Raji (cell line): ENCODE data around the gene ZC3H18.

ENCODE experiments used
- POLR2A ChIP-seq: IDR thresholded peaks from 2 replicates; pipeline ENCODE4 v1.6.1; 2011; ENCODE audit warnings: low read depth, low read length, control low read depth; ENCODE audit not compliant: insufficient read depth

The ZC3H18 gene

DNA sequence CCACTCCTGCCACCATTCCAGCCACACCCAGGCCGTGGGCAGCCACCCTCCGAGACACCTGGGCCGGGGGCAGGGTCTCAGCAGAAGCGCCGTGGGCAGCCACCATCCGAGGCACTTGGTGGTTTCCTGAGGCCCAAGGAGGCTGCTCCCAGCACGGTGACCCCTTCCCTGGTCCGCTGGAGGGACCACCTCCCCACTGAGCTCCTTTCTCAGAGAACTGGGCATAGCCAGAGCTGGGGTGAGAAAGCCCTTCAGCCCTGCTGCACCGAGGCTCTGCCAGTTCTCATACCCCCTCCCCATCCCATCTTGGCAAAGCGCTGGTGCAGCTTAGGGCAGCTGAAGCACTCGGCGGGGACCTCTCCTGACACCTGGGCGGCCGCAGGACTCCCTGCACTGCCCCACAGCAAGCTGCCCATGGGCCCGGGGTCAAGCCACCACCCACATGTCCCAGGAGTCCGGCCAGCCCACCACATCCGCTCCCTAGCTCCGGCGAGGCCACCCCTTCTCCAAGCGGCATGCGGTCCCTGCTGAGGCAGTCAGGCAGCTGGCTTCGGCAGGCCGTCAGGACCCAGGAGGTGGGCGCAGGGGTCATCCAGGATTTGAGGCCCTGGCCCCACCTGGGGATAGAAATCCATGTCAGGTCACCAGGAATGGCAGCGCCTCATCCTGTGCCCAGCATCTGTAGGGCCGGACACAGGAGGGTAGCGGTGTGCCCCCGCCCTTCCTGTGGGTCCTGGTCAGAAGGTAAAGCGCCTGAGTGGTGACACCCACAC is 82.0 kb downstream of the ZC3H18 start:
- TF ChIP-seq POLR2A: no peak

GRCh38 chr16:88652762-88653063 is 82.5 kb downstream of the ZC3H18 start:
- TF ChIP-seq POLR2A: no peak

GRCh38 chr16:88653101-88653500 is 82.9 kb downstream of the ZC3H18 start:
- no peak for TF ChIP-seq POLR2A

- no peak for TF ChIP-seq POLR2A
Observed at GRCh38 chr16:88653596-88654362, 83.6 kb downstream of the ZC3H18 start.

GRCh38 chr16:88654363-88655052 is 84.3 kb downstream of the ZC3H18 start:
- TF ChIP-seq POLR2A: no peak

DNA sequence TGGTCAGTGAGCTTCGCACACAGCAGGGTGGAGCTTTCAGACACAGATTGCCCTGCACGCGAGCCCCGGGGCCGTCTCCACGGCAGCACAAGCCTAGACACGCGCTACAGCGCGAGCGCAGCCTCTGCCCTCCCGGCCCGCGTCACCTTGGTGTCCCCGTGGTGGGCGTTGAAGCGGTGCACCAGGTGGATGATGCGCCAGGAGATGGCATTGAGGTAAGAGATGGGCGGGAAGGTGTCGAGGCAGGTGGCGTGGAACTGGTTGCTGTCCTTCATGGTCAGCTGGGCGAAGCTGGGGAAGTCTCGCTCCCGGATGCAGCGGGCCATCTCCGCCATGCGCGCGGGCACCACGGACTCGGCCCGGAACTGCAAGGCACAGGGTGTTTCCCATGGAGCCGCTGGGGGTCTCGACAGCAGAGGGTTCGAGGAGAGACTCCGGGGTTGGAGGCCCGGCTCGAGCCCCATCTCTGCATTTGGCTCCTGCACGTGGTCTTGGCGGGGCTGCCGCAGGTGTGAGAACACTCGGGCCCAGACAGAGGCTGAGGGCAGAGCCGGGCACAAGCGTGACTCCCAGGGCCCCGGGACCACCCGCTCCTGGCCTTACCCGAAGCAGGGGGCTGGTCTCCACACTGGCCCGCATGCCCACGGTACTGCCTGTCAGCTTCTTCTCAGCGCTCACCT is 85.0 kb downstream of the ZC3H18 start:
- no peak for TF ChIP-seq POLR2A

GRCh38 chr16:88655733-88656281 is 85.6 kb downstream of the ZC3H18 start:
- no peak for TF ChIP-seq POLR2A

- no peak for TF ChIP-seq POLR2A
Observed at GRCh38 chr16:88656291-88656980, 86.2 kb downstream of the ZC3H18 start.

- no peak for TF ChIP-seq POLR2A
Observed at GRCh38 chr16:88657371-88657770, 87.2 kb downstream of the ZC3H18 start.

GRCh38 chr16:88658714-88659113 is 88.5 kb downstream of the ZC3H18 start:
- no peak for TF ChIP-seq POLR2A

- TF ChIP-seq POLR2A: no peak
Observed at GRCh38 chr16:88659160-88659559, 89.0 kb downstream of the ZC3H18 start.

DNA sequence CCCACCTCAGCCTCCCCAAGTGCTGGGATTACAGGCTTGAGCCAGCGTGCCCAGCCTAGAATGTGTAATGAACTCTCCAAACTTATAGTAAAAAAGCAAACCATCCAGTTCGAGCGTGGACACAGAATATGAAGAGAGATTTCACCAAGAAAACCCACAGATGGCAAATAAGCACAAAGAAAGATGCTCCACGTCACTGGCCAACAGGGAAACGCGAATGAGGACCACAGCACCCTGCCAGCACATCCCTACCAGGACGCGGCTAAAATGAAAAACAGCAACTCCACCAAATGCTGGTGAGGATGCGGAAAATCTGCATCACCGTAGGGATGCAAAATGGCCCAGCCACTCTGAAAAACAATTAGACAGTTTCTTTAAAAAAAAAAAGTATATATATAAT is 91.3 kb downstream of the ZC3H18 start:
- TF ChIP-seq POLR2A: no peak

- no peak for TF ChIP-seq POLR2A
Observed at GRCh38 chr16:88662222-88662842, 92.1 kb downstream of the ZC3H18 start.
